SH-SY5Y (cell line): ENCODE results near the gene AKAP12.

ENCODE experiments used
- GATA2 ChIP-seq: IDR thresholded peaks from 2 replicates; pipeline ENCODE4 v1.6.1; 2011; ENCODE audit warnings: mild to moderate bottlenecking, low read depth, low read length
- GATA3 ChIP-seq: IDR thresholded peaks from 2 replicates; pipeline ENCODE4 v1.6.1; 2011; ENCODE audit warnings: low read depth, mild to moderate bottlenecking, low read length, moderate library complexity

GRCh38 chr6:151252634-151253033 lies 12.9 kb downstream of the AKAP12 start:
- TF ChIP-seq GATA2 (peak; percentile 23; the same call in 1 of the 2 replicates), GATA3 (no peak)
